ENCODE data around the gene LRP1. TPM values are rescaled to one million over a fixed set of nuclear protein-coding genes. Genes with fewer than 3 reads are reported as not detected.

The LRP1 gene
- total RNA-seq, 1 experiment from 2014 or later, result 0.56 TPM

DNA sequence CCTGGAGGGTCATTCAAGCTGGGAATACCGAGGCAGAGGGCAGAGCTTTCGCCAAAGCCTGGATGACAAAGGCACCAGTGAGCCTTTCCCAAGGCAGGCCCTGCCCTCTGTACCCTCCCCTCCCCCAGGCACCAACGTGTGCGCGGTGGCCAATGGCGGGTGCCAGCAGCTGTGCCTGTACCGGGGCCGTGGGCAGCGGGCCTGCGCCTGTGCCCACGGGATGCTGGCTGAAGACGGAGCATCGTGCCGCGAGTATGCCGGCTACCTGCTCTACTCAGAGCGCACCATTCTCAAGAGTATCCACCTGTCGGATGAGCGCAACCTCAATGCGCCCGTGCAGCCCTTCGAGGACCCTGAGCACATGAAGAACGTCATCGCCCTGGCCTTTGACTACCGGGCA, 57.1 kb downstream of the LRP1 start:
- Histone ChIP-seq H3K36me3 (ENCODE audit: insufficient read depth, low read length) (no peaks in the 10 kb centered on the region), H3K4me2 (ENCODE audit: low read depth, low read length, poor library complexity, severe bottlenecking) (no peak overlapping the region), H3K79me2 (ENCODE audit: low read length) (no peaks in the 10 kb centered on the region), H3K27me3 (ENCODE audit: low read length) (no peaks in the 10 kb centered on the region), H3K9ac (ENCODE audit: low read length) (no peak overlapping the region), H3K9me2 (replicated peaks; ENCODE audit: insufficient read depth, low read length) (no peaks in the 10 kb centered on the region), H3K4me3 (ENCODE audit: low read length) (no peak overlapping the region), H3K9me3 (ENCODE audit: low read length) (no peaks in the 10 kb centered on the region), H3K4me1 (ENCODE audit: low read length) (no peaks in the 10 kb centered on the region), H2AFZ (ENCODE audit: low read length) (no peak overlapping the region), H4K20me1 (ENCODE audit: insufficient read depth, low read depth, low read length) (no peaks in the 10 kb centered on the region), H3K27ac (ENCODE audit: low read length) (no peak overlapping the region)
- no peak for DNase-seq

DNA sequence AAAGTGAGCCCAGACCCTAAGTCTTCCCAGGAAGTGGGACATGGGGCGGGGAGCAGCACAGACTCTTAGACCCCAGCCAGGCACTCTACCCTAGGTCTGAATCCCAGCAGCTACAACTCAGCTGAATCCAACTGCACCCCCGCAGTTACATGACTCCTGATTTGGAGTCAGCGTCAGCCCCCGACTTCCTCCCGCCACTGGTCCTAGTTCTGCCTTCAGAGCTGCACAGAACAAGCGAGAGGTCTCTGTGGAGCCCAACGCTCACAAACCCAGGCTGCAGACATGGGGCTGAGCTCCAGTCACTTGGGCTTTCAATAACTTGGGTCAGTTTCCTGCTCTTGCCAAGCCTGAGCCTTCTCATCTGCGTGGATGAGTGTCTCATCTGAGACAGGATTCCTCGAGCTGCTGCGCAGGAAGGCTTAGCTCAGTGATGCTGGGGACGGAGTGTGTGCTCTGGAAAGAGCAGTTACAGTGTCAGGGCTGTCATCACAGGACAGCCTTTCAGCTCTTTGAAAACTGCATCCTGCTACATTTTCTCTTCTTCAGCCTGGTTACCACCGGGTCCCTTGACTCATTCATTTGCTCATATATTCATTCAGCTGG, 57.7 kb downstream of the LRP1 start:
- no peak overlapping the region for H3K4me2 ChIP-seq (ENCODE audit: low read depth, low read length, poor library complexity, severe bottlenecking)
- no peaks in the 10 kb centered on the region for H3K9me2 ChIP-seq (replicated peaks; ENCODE audit: insufficient read depth, low read length)
- H4K20me1 ChIP-seq (ENCODE audit: insufficient read depth, low read depth, low read length), result no peaks in the 10 kb centered on the region
- no peak for DNase-seq
- H3K36me3 ChIP-seq (ENCODE audit: insufficient read depth, low read length), result no peaks in the 10 kb centered on the region
- no peaks in the 10 kb centered on the region for H3K27me3 ChIP-seq (ENCODE audit: low read length)
- no peaks in the 10 kb centered on the region for H3K9me3 ChIP-seq (ENCODE audit: low read length)
- H3K4me1 ChIP-seq (ENCODE audit: low read length), result no peaks in the 10 kb centered on the region
- H3K27ac ChIP-seq (ENCODE audit: low read length), result no peak overlapping the region
- H3K4me3 ChIP-seq (ENCODE audit: low read length), result no peak overlapping the region
- no peak overlapping the region for H2AFZ ChIP-seq (ENCODE audit: low read length)
- no peaks in the 10 kb centered on the region for H3K79me2 ChIP-seq (ENCODE audit: low read length)
- no peak overlapping the region for H3K9ac ChIP-seq (ENCODE audit: low read length)

DNA sequence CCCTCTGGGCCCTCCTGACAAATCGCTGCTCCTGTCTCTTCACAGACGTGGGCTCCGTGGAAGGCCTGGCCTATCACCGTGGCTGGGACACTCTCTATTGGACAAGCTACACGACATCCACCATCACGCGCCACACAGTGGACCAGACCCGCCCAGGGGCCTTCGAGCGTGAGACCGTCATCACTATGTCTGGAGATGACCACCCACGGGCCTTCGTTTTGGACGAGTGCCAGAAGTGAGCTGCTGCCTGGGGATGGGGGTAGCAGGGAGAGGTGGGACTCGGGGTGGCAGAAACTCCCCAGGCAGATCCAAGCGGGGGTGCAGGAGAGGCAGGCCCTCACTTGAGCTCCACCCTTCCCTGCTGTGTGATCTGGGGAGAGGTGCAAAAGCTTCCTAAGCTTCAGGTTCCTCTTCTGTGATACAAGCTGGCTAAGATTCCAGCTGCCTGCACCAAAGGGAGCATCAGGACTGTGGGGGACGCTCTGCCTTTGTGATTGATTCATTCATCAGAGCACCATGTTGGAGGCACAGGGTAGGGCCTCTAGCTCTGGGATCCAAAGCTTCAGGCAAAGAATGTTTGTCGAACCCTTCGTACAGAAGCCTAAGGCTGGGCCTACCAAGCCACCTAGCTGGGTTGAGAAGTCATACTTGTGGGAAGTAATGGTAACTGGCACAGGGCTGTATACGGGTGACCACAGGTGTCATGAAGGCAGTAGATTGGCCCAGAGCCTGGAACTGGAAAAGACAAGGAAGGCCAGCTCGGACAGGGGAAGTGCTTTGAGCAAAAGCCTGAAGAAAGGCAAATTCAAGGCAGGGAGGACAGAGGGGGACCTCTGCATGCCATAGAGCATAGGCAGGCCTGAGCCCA, 59.2 kb downstream of the LRP1 start:
- Histone ChIP-seq H2AFZ (ENCODE audit: low read length) (no peak overlapping the region), H3K9me2 (replicated peaks; ENCODE audit: insufficient read depth, low read length) (no peaks in the 10 kb centered on the region), H3K27ac (ENCODE audit: low read length) (no peak overlapping the region), H3K27me3 (ENCODE audit: low read length) (no peaks in the 10 kb centered on the region), H3K4me3 (ENCODE audit: low read length) (no peak overlapping the region), H3K36me3 (ENCODE audit: insufficient read depth, low read length) (no peaks in the 10 kb centered on the region), H3K4me2 (ENCODE audit: low read depth, low read length, poor library complexity, severe bottlenecking) (no peak overlapping the region), H3K4me1 (ENCODE audit: low read length) (no peaks in the 10 kb centered on the region), H4K20me1 (ENCODE audit: insufficient read depth, low read depth, low read length) (no peaks in the 10 kb centered on the region), H3K9ac (ENCODE audit: low read length) (no peak overlapping the region), H3K9me3 (ENCODE audit: low read length) (no peaks in the 10 kb centered on the region), H3K79me2 (ENCODE audit: low read length) (no peaks in the 10 kb centered on the region)
- no peak for DNase-seq

DNA sequence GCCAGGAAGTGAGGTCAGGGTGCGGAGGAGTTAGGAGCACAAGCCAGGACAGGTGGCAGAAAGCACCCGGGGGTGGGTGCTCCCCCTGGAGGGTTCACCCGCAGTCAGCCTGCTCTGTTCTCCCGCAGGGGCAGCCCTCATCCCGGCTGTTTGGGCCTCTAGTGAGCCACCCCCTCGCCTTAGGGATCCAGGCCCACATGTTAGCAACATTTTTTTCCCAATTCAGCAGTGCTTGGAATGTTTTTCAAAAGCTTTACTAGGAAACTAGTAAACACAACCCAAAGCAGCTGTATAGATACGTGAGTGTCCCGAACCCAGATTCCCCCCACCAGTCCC, 59.8 kb downstream of the LRP1 start:
- Histone ChIP-seq H3K4me3 (ENCODE audit: low read length) (no peak overlapping the region), H3K79me2 (ENCODE audit: low read length) (no peaks in the 10 kb centered on the region), H2AFZ (ENCODE audit: low read length) (no peak overlapping the region), H3K4me1 (ENCODE audit: low read length) (no peaks in the 10 kb centered on the region), H3K9ac (ENCODE audit: low read length) (no peak overlapping the region), H3K27ac (ENCODE audit: low read length) (no peak overlapping the region), H4K20me1 (ENCODE audit: insufficient read depth, low read depth, low read length) (no peaks in the 10 kb centered on the region), H3K27me3 (ENCODE audit: low read length) (no peaks in the 10 kb centered on the region), H3K9me3 (ENCODE audit: low read length) (no peaks in the 10 kb centered on the region), H3K4me2 (ENCODE audit: low read depth, low read length, poor library complexity, severe bottlenecking) (no peak overlapping the region), H3K36me3 (ENCODE audit: insufficient read depth, low read length) (no peaks in the 10 kb centered on the region), H3K9me2 (replicated peaks; ENCODE audit: insufficient read depth, low read length) (no peaks in the 10 kb centered on the region)
- no peak for DNase-seq

DNA sequence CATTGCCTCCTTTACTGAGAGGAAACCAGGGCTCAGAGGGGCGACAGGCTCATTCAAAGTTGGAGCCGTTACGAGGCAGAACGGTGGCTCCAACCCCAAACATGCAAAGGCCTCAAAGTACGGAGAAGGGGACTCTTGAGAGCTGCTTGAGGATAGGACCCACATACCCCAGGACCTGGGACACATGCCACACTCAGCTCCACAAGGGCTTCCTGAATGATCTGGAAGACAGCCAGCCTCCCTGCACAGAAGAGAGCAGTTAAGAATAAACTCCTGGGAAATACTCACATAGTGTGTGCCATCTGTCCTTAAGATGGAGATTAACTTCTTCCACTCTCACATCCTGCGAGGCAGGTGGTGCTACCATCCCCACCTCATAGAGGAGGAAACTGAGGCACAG, 61.8 kb downstream of the LRP1 start:
- Histone ChIP-seq H3K4me3 (ENCODE audit: low read length) (no peak overlapping the region), H4K20me1 (ENCODE audit: insufficient read depth, low read depth, low read length) (no peaks in the 10 kb centered on the region), H3K9ac (ENCODE audit: low read length) (no peak overlapping the region), H3K9me2 (replicated peaks; ENCODE audit: insufficient read depth, low read length) (no peaks in the 10 kb centered on the region), H2AFZ (ENCODE audit: low read length) (no peak overlapping the region), H3K27me3 (ENCODE audit: low read length) (no peaks in the 10 kb centered on the region), H3K4me2 (ENCODE audit: low read depth, low read length, poor library complexity, severe bottlenecking) (no peak overlapping the region), H3K27ac (ENCODE audit: low read length) (no peak overlapping the region), H3K79me2 (ENCODE audit: low read length) (no peaks in the 10 kb centered on the region), H3K9me3 (ENCODE audit: low read length) (no peaks in the 10 kb centered on the region), H3K36me3 (ENCODE audit: insufficient read depth, low read length) (no peaks in the 10 kb centered on the region), H3K4me1 (ENCODE audit: low read length) (no peaks in the 10 kb centered on the region)
- DNase-seq, result no peak

DNA sequence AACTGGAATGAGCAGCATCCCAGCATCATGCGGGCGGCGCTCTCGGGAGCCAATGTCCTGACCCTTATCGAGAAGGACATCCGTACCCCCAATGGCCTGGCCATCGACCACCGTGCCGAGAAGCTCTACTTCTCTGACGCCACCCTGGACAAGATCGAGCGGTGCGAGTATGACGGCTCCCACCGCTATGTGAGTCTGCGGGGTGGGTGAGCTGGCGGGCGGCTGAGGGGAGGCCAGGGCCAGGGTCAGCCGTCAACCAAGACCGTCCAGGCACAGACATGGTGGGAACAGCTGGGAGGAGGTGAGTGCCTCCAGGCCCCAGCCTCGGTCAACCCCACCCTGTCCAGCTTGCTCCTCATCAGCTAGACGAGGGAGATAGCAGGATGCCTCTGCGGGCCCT, 62.5 kb downstream of the LRP1 start:
- Histone ChIP-seq H3K79me2 (ENCODE audit: low read length) (no peaks in the 10 kb centered on the region), H3K4me1 (ENCODE audit: low read length) (no peaks in the 10 kb centered on the region), H3K4me2 (ENCODE audit: low read depth, low read length, poor library complexity, severe bottlenecking) (no peak overlapping the region), H3K9me3 (ENCODE audit: low read length) (no peaks in the 10 kb centered on the region), H3K4me3 (ENCODE audit: low read length) (no peak overlapping the region), H4K20me1 (ENCODE audit: insufficient read depth, low read depth, low read length) (no peaks in the 10 kb centered on the region), H2AFZ (ENCODE audit: low read length) (no peak overlapping the region), H3K36me3 (ENCODE audit: insufficient read depth, low read length) (no peaks in the 10 kb centered on the region), H3K27me3 (ENCODE audit: low read length) (no peaks in the 10 kb centered on the region), H3K9me2 (replicated peaks; ENCODE audit: insufficient read depth, low read length) (no peaks in the 10 kb centered on the region), H3K9ac (ENCODE audit: low read length) (no peak overlapping the region), H3K27ac (ENCODE audit: low read length) (no peak overlapping the region)
- DNase-seq, result no peak

DNA sequence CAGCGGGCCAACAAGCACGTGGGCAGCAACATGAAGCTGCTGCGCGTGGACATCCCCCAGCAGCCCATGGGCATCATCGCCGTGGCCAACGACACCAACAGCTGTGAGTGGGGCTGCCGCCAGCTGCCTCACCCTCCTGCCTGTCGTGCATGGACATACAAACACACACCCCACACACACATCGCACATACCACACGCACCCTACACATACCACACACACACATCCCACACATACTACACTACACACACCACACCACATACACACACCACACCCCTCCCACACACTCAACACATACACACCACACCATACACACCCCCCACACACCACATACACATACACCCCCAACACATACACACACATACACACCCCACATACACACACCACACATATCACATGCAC, 63.1 kb downstream of the LRP1 start:
- no peak overlapping the region for H3K27ac ChIP-seq (ENCODE audit: low read length)
- H3K79me2 ChIP-seq (ENCODE audit: low read length), result no peaks in the 10 kb centered on the region
- no peaks in the 10 kb centered on the region for H3K9me2 ChIP-seq (replicated peaks; ENCODE audit: insufficient read depth, low read length)
- no peaks in the 10 kb centered on the region for H3K4me1 ChIP-seq (ENCODE audit: low read length)
- H3K9me3 ChIP-seq (ENCODE audit: low read length), result no peaks in the 10 kb centered on the region
- no peak overlapping the region for H3K4me2 ChIP-seq (ENCODE audit: low read depth, low read length, poor library complexity, severe bottlenecking)
- no peak for DNase-seq
- no peak overlapping the region for H3K4me3 ChIP-seq (ENCODE audit: low read length)
- no peak overlapping the region for H2AFZ ChIP-seq (ENCODE audit: low read length)
- H3K27me3 ChIP-seq (ENCODE audit: low read length), result no peaks in the 10 kb centered on the region
- H3K9ac ChIP-seq (ENCODE audit: low read length), result no peak overlapping the region
- no peaks in the 10 kb centered on the region for H4K20me1 ChIP-seq (ENCODE audit: insufficient read depth, low read depth, low read length)
- no peaks in the 10 kb centered on the region for H3K36me3 ChIP-seq (ENCODE audit: insufficient read depth, low read length)

DNA sequence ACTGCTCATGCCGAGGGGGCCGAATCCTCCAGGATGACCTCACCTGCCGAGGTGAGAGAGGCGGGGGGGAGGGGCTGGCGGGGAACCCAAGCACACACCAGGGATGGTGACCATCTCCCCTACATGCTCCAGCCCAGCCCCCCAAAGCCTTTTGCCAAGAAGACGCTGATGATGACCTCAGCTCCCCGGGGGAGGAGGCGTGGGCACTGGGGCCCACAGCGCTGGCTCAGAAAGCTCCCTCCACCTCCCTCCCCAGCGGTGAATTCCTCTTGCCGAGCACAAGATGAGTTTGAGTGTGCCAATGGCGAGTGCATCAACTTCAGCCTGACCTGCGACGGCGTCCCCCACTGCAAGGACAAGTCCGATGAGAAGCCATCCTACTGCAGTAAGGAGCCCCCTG, 64.6 kb downstream of the LRP1 start:
- H3K9ac ChIP-seq (ENCODE audit: low read length), result no peak overlapping the region
- no peaks in the 10 kb centered on the region for H4K20me1 ChIP-seq (ENCODE audit: insufficient read depth, low read depth, low read length)
- no peaks in the 10 kb centered on the region for H3K9me3 ChIP-seq (ENCODE audit: low read length)
- H3K79me2 ChIP-seq (ENCODE audit: low read length), result no peaks in the 10 kb centered on the region
- H3K4me3 ChIP-seq (ENCODE audit: low read length), result no peak overlapping the region
- no peak overlapping the region for H2AFZ ChIP-seq (ENCODE audit: low read length)
- H3K9me2 ChIP-seq (replicated peaks; ENCODE audit: insufficient read depth, low read length), result no peaks in the 10 kb centered on the region
- H3K27me3 ChIP-seq (ENCODE audit: low read length), result no peaks in the 10 kb centered on the region
- DNase-seq, result no peak
- H3K4me2 ChIP-seq (ENCODE audit: low read depth, low read length, poor library complexity, severe bottlenecking), result no peak overlapping the region
- no peaks in the 10 kb centered on the region for H3K4me1 ChIP-seq (ENCODE audit: low read length)
- H3K27ac ChIP-seq (ENCODE audit: low read length), result no peak overlapping the region
- H3K36me3 ChIP-seq (ENCODE audit: insufficient read depth, low read length), result no peaks in the 10 kb centered on the region
